Colonic mucosa (tissue), 4 donors: Measurements from ENCODE around the gene TECPR2. TPM values are rescaled to one million over a fixed set of nuclear protein-coding genes. Genes with fewer than 3 reads are reported as not detected.
A peak's percentile ranks its signal among the peaks of the same experiment; 100 is the strongest.

Experiments used
- DNase-seq: peaks from one replicate; pipeline ENCODE4 v3.0.0-alpha.2; 2020
- H3K27ac ChIP-seq: fragments of 200-600 bp; one replicate; pipeline ENCODE4 v1.8.0; 2021
- H3K27me3 ChIP-seq: fragments of 200-600 bp; one replicate; pipeline ENCODE4 v1.8.0; 2021
- H3K36me3 ChIP-seq: fragments of 200-600 bp; one replicate; pipeline ENCODE4 v1.8.0; 2021
- H3K4me1 ChIP-seq: fragments of 200-600 bp; one replicate; pipeline ENCODE4 v1.8.0; 2021; ENCODE audit warnings: mild to moderate bottlenecking
- H3K4me3 ChIP-seq: fragments of 200-600 bp; one replicate; pipeline ENCODE4 v1.8.0; 2021
- H3K9ac ChIP-seq, 2 donors: one replicate each; pipeline ENCODE4 v1.7.0; 2013; ENCODE audit warnings: control low read depth in 2 of 2, low read depth in 2 of 2, low read length in 2 of 2
- H3K9me3 ChIP-seq: fragments of 200-600 bp; one replicate; pipeline ENCODE4 v1.8.0; 2021
- CTCF ChIP-seq: fragments of 200-600 bp; IDR thresholded peaks from one replicate; pipeline ENCODE4 v1.8.0; 2022; ENCODE audit warnings: antibody characterized with exemption, mild to moderate bottlenecking
- intact Hi-C: fragments of 100-400 bp; cut with DNase I; formaldehyde crosslinking; loops from one replicate; pipeline ENCODE4 v1.14.1; 2022
- total RNA-seq, 2 donors: library from RNA; stranded (reverse); fragmentation: NEBNext Ultra II Directional in 1 of 2; extraction: Animal tissue kit (Norgen Biotek cat#: 25700) in 1 of 2; gene quantifications; one replicate each; pipeline ENCODE4 v1.2.1, GENCODE V29; 2021
- donor health status: healthy.
- donor health status: DM: no; HTN: no; CAD: no.
- donor health status: DM: no; HTN: no; CAD: no.

The TECPR2 gene
- total RNA-seq = 10 to 100 TPM; 16.5 to 18.2 TPM

GRCh38 chr14:102362545-102363181, at the start of gene TECPR2, which contains the start of gene CINP:
TECPR2 (plus strand) TSS chr14:102362941; CDS start chr14:102376722, 13,781 bp downstream.
CINP (minus strand) TSS chr14:102362890; CDS start chr14:102362851, 39 bp downstream.
- H3K36me3 ChIP-seq = no peaks in the 10 kb centered on the region
- H3K9me3 ChIP-seq = no peaks in the 10 kb centered on the region
- H3K27me3 ChIP-seq = no peaks in the 10 kb centered on the region
- intact Hi-C loops = no loop called here
- peak within 1 kb of the TSS; percentile 81 for H3K27ac ChIP-seq
- H3K4me1 ChIP-seq = peaks cover 5% of the 10 kb centered on the region
- no peak for TF ChIP-seq CTCF
- peak; percentile 100 for DNase-seq
- H3K4me3 ChIP-seq = peak within 1 kb of the TSS; percentile 95
- H3K9ac ChIP-seq = peak within 1 kb of the TSS; percentile 82 to 92

GRCh38 chr14:102314242-102315011, 48.3 kb upstream of the TECPR2 start:
- Histone ChIP-seq H3K9ac (peak overlapping the region; percentile 16 to 68), H3K4me3 (peak overlapping the region; percentile 49), H3K9me3 (no peaks in the 10 kb centered on the region), H3K27ac (no peak overlapping the region), H3K4me1 (peaks cover 3% of the 10 kb centered on the region), H3K27me3 (no peaks in the 10 kb centered on the region), H3K36me3 (no peaks in the 10 kb centered on the region)
- peak; percentile 98 for TF ChIP-seq CTCF
- peak; percentile 88 for DNase-seq
- intact Hi-C loops = loop anchor here (2.0 to 10.0 kb wide), 2 partner anchors 80 to 350 kb away; partner anchors contain the start of gene DYNC1H1

- Histone ChIP-seq H3K9me3 (no peaks in the 10 kb centered on the region), H3K4me3 (no peak overlapping the region), H3K27me3 (no peaks in the 10 kb centered on the region), H3K36me3 (no peaks in the 10 kb centered on the region), H3K27ac (no peak overlapping the region), H3K4me1 (peaks cover 3% of the 10 kb centered on the region), H3K9ac (peak overlapping the region in 1 of 2 donors; percentile 4)
- no peak for TF ChIP-seq CTCF
- DNase-seq = no peak
- intact Hi-C loops = loop anchor here (2.0 to 10.0 kb wide), 2 partner anchors 80 to 350 kb away; partner anchors contain the start of gene DYNC1H1
Measured at GRCh38 chr14:102315121-102315520, 47.6 kb upstream of the TECPR2 start.

- peak overlapping the region; percentile 39 to 87 for H3K9ac ChIP-seq
- H3K36me3 ChIP-seq = no peaks in the 10 kb centered on the region
- intact Hi-C loops = loop anchor here (10.0 kb wide), 1 partner anchor 352 kb away; the partner anchor contains the start of gene DYNC1H1
- peak; percentile 70 for DNase-seq
- H3K4me1 ChIP-seq = peaks cover 7% of the 10 kb centered on the region
- H3K27me3 ChIP-seq = no peaks in the 10 kb centered on the region
- H3K9me3 ChIP-seq = no peaks in the 10 kb centered on the region
- peak overlapping the region; percentile 51 for H3K4me3 ChIP-seq
- peak overlapping the region; percentile 75 for H3K27ac ChIP-seq
- no peak for TF ChIP-seq CTCF
Measured at GRCh38 chr14:102316338-102316742, 46.4 kb upstream of the TECPR2 start.

GRCh38 chr14:102316743-102317563, 45.8 kb upstream of the TECPR2 start:
- Histone ChIP-seq H3K9me3 (no peaks in the 10 kb centered on the region), H3K27ac (peak overlapping the region; percentile 88), H3K9ac (peak overlapping the region; percentile 62 to 89), H3K36me3 (no peaks in the 10 kb centered on the region), H3K4me3 (peak overlapping the region; percentile 51), H3K4me1 (peaks cover 7% of the 10 kb centered on the region), H3K27me3 (no peaks in the 10 kb centered on the region)
- peak; percentile 94 for DNase-seq
- TF ChIP-seq CTCF = peak; percentile 51
- intact Hi-C loops = loop anchor here (10.0 kb wide), 1 partner anchor 352 kb away; the partner anchor contains the start of gene DYNC1H1
